Activated T-helper 1 cell treated with anti-CD3 and anti-CD28 coated beads, Interleukin-12 subunit alpha, Interleukin-12 subunit beta, Interleukin-2, Interleukin-4 antibody, amounts not matched to agents 30 ng/mL and 10 ng/mL and 1 ng/mL, durations not matched to agents 14 hours and 24 hours and 36 hours (primary cell): ENCODE results near the gene SNU13. TPM values are rescaled to one million over a fixed set of nuclear protein-coding genes. Genes with fewer than 3 reads are reported as not detected.
"Not testable (repeated sequence)": the region's sequence is repeated elsewhere in the genome, so short reads cannot be mapped to it uniquely, and the experiment has no call there.

ENCODE experiments used
- DNase-seq: peaks from one replicate; pipeline ENCODE4 v3.0.0; 2021; ENCODE audit warnings: low spot score
- H3K27ac Mint-ChIP-seq: one replicate; pipeline ENCODE4 v1.8.0; 2021; ENCODE audit warnings: mild to moderate bottlenecking, mixed read lengths
- H3K27me3 Mint-ChIP-seq: one replicate; pipeline ENCODE4 v1.8.0; 2022; ENCODE audit warnings: mild to moderate bottlenecking, moderate library complexity, mixed read lengths; ENCODE audit not compliant: insufficient read depth
- H3K36me3 Mint-ChIP-seq: one replicate; pipeline ENCODE4 v1.8.0; 2021; ENCODE audit warnings: low read depth, mixed read lengths
- H3K4me1 Mint-ChIP-seq: one replicate; pipeline ENCODE4 v1.8.0; 2021; ENCODE audit warnings: low read depth, mixed read lengths
- H3K4me3 Mint-ChIP-seq: one replicate; pipeline ENCODE4 v1.8.0; 2021; ENCODE audit warnings: mild to moderate bottlenecking, moderate library complexity, mixed read lengths
- H3K9me3 Mint-ChIP-seq: one replicate; pipeline ENCODE4 v1.8.0; 2021; ENCODE audit warnings: mixed read lengths
- intact Hi-C: fragments of 100-400 bp; cut with micrococcal nuclease; formaldehyde crosslinking; loops from one replicate; pipeline ENCODE4 v1.15.1; 2024
- total RNA-seq: library from RNA; stranded (reverse); gene quantifications from 2 replicates; pipeline ENCODE4 v1.2.3, GENCODE V29; 2022

Gene SNU13
- total RNA-seq, 1 donor from 2014 or later = 339 TPM

DNA sequence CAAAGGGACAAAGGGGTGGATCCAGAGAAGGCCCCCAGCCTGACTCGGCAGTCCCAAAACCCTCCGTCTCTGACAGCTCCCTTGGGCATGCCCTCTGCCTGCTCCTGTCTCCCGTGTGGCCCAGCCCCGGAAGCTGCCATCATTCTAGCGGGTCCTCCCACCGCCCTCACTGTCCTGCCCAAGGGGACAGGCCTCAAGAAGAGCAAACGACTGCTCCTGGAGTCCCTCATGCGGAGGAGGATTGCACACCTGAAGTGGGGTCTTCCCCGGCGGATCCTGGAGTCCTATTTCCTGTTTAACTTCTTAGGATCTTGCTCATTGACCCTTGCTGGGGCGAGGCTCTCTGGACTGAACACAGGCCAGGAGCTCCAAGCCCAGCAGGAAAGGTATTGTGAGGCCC lies 8.0 kb upstream of the SNU13 start:
- no peak overlapping the region for H3K4me3 Mint-ChIP-seq
- no peaks in the 10 kb centered on the region for H3K36me3 Mint-ChIP-seq
- intact Hi-C loops = loop anchor here (1.0 to 10.0 kb wide), 8 partner anchors 8 to 738 kb away; partner anchors contain the start of genes NDUFA6, NFAM1 and SNU13
- no peak for DNase-seq
- peaks cover 13% of the 10 kb centered on the region for H3K4me1 Mint-ChIP-seq
- peak overlapping the region; percentile 84 for H3K27ac Mint-ChIP-seq
- no peaks in the 10 kb centered on the region for H3K27me3 Mint-ChIP-seq
- H3K9me3 Mint-ChIP-seq = no peaks in the 10 kb centered on the region

DNA sequence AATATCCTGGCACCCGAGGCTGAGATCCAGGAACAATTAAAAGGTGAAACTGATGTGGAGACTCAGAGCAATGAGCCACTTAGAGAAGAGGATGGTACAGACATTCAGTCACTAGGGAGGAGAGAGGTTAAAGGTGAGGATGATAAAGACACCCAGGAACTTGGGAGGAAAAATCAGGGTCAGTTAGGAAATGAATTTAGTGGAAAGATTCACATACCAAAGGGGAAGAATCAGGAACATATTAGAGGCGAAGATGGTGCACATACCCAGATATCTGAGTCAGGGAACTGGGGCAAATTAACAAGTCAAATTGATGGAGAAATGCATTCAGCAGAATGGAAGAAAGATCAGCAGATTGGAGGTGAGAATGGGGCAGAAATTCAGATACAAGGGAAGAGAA lies 6.5 kb upstream of the SNU13 start:
- Mint-ChIP-seq H3K9me3 (no peaks in the 10 kb centered on the region), H3K36me3 (peaks cover 4% of the 10 kb centered on the region), H3K27ac (no peak overlapping the region), H3K4me1 (peaks cover 13% of the 10 kb centered on the region), H3K4me3 (no peak overlapping the region), H3K27me3 (no peaks in the 10 kb centered on the region)
- no peak for DNase-seq
- intact Hi-C loops = loop anchor here (5.0 to 10.0 kb wide), 2 partner anchors 397 to 740 kb away; partner anchors contain the start of genes NDUFA6 and NFAM1

DNA sequence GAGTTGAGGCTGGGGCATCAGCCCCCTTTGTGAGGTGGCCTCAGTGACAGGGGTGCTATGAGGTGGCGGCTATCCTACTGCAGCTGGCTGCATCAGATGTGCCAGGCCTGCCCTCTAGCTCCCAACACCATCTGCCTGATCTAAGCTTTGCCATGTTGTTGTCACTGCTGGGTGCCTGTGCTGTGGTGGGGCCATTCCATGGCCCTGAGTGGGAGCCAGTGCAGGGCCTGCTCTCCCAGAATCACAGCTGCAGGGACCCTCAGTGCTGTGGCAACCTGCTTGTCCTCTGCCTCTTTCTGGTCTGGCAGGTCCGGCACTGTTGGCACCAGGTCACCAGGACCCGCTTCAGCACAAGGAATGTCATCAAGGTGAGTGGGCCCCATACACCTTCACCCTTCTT lies 1.8 kb upstream of the SNU13 start:
- no peaks in the 10 kb centered on the region for H3K9me3 Mint-ChIP-seq
- peaks cover 16% of the 10 kb centered on the region for H3K36me3 Mint-ChIP-seq
- H3K4me1 Mint-ChIP-seq = peaks cover 12% of the 10 kb centered on the region
- H3K27me3 Mint-ChIP-seq = no peaks in the 10 kb centered on the region
- DNase-seq = no peak
- intact Hi-C loops = loop anchor here (10.0 kb wide), 1 partner anchor 744 kb away; the partner anchor contains the start of gene NFAM1
- peak overlapping the region; percentile 98 for H3K4me3 Mint-ChIP-seq
- H3K27ac Mint-ChIP-seq = peak overlapping the region; percentile 74

DNA sequence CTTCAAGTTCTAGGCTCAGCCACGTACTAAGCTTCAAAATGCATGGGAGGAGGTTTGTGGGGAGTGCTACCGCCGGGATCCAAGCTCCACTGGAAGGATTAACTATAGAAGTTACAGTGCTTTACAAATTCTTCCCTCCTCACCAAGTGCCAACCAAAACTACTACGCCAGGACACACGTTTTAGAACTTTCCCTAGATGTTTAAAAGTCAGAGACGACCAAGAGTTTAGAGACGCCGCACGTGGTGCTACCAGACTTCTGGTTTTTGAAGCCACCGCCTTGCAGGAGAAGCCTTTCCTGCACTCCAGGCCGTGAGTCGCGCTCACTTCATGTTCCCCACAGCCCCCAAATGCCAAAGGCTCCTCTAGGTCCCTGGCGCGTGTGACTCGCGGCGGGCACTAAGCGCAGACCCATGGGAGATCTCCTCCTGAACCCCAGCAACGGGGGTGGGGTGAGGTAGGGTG lies 734 bp downstream of the SNU13 start:
- H3K9me3 Mint-ChIP-seq = no peaks in the 10 kb centered on the region
- no peaks in the 10 kb centered on the region for H3K27me3 Mint-ChIP-seq
- peaks cover 19% of the 10 kb centered on the region for H3K36me3 Mint-ChIP-seq
- H3K4me1 Mint-ChIP-seq = peaks cover 17% of the 10 kb centered on the region
- no peak for DNase-seq
- intact Hi-C loops = loop anchor here (1.0 to 10.0 kb wide), 11 partner anchors 9 to 833 kb away; partner anchors contain the start of genes CCDC134, DESI1, NAGA and PHETA2
- peak overlapping the region; percentile 98 for H3K27ac Mint-ChIP-seq
- H3K4me3 Mint-ChIP-seq = peak overlapping the region; percentile 98

DNA sequence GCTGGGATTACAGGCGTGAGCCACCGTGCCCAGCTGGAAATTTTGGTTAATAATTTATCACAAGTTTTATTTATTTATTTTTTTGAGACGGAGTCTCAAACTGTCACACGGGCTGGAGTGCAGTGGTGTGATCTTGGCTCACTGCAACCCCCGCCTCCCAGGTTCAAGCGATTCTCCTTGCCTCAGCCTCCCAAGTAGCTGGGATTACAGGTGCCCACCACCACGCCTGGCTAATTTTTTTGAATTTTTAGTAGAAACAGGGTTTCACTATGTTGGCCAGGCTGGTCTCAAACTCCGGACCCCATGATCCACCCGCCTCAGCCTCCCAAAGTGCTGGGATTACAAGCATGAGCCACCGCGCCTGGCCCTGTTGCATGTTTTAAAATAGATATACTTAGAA lies 1.8 kb downstream of the SNU13 start:
- peak overlapping the region; percentile 36 for H3K27ac Mint-ChIP-seq
- DNase-seq, H3K27me3 Mint-ChIP-seq, H3K9me3 Mint-ChIP-seq: not testable (repeated sequence)
- peak overlapping the region; percentile 98 for H3K4me3 Mint-ChIP-seq
- peaks cover 22% of the 10 kb centered on the region for H3K4me1 Mint-ChIP-seq
- peaks cover 22% of the 10 kb centered on the region for H3K36me3 Mint-ChIP-seq
- intact Hi-C loops = loop anchor here (5.0 to 10.0 kb wide), 3 partner anchors 305 to 832 kb away; partner anchors contain the start of genes NAGA, PHETA2, SMDT1 and ST13

DNA sequence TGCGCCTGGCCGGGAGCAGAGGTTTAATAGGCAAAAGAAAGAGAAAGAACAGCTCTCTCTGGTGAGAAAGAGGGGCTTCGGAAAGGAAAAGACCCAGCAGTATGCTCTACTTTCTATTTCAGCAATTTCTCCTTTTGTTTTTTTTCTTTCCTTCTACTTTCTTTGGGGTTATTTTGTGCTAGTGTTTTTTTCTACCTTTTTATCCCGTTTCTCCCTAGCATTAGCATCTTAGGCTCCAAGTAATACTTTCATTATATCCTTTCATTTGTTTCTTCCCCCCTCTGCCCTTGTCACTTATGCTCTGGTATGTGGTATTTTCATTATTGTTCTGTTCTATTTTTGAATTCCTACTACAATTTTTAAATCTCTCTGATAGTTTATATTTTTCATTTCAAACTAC lies 4.5 kb downstream of the SNU13 start:
- DNase-seq = no peak
- H3K4me3 Mint-ChIP-seq = no peak overlapping the region
- H3K9me3 Mint-ChIP-seq = no peaks in the 10 kb centered on the region
- H3K27me3 Mint-ChIP-seq = no peaks in the 10 kb centered on the region
- peaks cover 24% of the 10 kb centered on the region for H3K36me3 Mint-ChIP-seq
- H3K27ac Mint-ChIP-seq = no peak overlapping the region
- intact Hi-C loops = loop anchor here (10.0 kb wide), 2 partner anchors 391 to 829 kb away; partner anchors contain the start of genes NAGA, PHETA2, SMDT1 and ST13
- H3K4me1 Mint-ChIP-seq = peaks cover 27% of the 10 kb centered on the region

DNA sequence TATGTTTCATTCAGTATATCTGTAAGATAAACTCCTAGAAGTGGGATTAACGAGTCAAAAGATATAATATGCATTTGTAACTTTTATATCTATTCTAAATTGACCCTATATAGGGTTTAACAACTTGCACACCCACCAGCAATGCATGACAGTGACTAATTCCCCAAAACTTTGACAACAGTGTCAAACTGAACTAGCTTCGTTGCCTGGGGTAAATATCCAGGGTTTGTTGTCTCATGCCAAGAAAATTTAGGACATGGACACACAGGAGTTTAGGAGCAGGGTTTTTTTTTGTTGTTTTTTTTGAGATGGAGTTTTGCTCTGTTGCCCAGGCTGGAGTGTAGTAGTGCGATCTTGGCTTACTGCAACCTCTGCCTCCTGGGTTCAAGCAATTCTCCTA lies 5.1 kb downstream of the SNU13 start:
- intact Hi-C loops = loop anchor here (10.0 kb wide), 2 partner anchors 391 to 829 kb away; partner anchors contain the start of genes NAGA, PHETA2, SMDT1 and ST13
- no peak for DNase-seq
- no peaks in the 10 kb centered on the region for H3K9me3 Mint-ChIP-seq
- H3K4me1 Mint-ChIP-seq = peaks cover 27% of the 10 kb centered on the region
- no peaks in the 10 kb centered on the region for H3K27me3 Mint-ChIP-seq
- H3K27ac Mint-ChIP-seq = peak overlapping the region; percentile 97
- H3K4me3 Mint-ChIP-seq = peak overlapping the region; percentile 100
- H3K36me3 Mint-ChIP-seq = peaks cover 23% of the 10 kb centered on the region

DNA sequence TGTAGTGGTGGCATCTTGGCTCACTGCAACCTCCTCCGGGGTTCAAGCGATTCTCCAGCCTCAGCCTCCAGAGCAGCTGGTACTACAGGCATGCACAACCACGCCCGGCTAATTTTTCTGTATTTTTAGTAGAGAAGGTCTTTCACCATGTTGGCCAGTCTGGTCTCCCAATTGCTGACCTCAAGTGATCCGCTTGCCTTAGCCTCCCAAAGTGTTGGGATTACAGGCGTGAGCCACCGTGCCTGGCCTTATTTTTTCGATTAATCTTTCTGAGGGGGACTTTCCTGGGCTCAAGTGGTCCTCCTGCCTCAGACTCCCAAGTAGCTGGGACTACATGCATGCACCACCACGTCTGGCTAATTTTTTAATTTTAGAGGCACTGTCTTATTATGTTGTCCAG lies 5.6 kb downstream of the SNU13 start:
- intact Hi-C loops = loop anchor here (10.0 kb wide), 2 partner anchors 392 to 828 kb away; partner anchors contain the start of genes NAGA, PHETA2, SMDT1 and ST13
- peak overlapping the region; percentile 100 for H3K4me3 Mint-ChIP-seq
- no peaks in the 10 kb centered on the region for H3K9me3 Mint-ChIP-seq
- peak overlapping the region; percentile 97 for H3K27ac Mint-ChIP-seq
- peaks cover 25% of the 10 kb centered on the region for H3K36me3 Mint-ChIP-seq
- no peaks in the 10 kb centered on the region for H3K27me3 Mint-ChIP-seq
- H3K4me1 Mint-ChIP-seq = peaks cover 26% of the 10 kb centered on the region
- DNase-seq = no peak

DNA sequence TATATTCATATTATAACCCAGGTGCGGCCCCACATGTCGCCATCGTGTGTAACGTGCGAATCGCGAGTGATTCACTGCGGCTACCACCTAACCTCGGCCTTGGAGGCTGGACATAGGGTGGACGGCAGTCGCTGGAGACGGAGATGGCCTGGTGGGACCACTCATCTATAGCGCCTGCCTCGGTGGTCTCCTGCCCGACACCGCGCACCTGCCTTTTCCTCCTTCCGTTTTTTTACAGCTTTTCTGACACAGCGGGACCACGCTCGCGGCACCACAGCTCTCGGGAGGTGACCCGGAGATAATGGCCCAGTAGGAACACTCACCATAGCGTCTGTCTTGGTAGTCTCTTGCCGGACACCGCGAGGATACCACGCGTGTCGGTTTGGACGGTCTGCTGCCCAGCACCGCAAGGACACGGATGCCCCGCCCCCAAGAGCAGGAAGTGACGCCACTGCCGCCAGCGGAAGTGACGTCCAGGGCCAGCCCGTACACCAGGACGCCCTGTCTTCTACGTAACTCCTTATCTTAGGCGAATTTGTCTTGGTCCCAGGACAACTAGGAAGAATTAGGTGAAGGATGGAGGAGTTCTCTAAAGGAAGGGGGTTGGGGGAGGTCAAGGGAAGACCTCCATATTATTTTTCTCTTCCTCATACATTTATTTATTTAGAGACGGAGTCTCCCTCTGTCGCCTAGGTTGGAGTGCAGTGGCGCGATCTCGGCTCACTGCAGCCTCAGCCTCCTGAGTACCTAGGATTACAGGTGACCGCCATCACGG lies 6.4 kb downstream of the SNU13 start:
- peak overlapping the region; percentile 100 for H3K4me3 Mint-ChIP-seq
- peaks cover 21% of the 10 kb centered on the region for H3K36me3 Mint-ChIP-seq
- intact Hi-C loops = loop anchor here (1.0 to 10.0 kb wide), 3 partner anchors 61 to 827 kb away; partner anchors contain the start of genes DESI1, NAGA, PHETA2 and SMDT1
- DNase-seq = peak; percentile 79
- no peaks in the 10 kb centered on the region for H3K27me3 Mint-ChIP-seq
- H3K4me1 Mint-ChIP-seq = peaks cover 18% of the 10 kb centered on the region
- H3K27ac Mint-ChIP-seq = peak overlapping the region; percentile 97
- no peaks in the 10 kb centered on the region for H3K9me3 Mint-ChIP-seq

DNA sequence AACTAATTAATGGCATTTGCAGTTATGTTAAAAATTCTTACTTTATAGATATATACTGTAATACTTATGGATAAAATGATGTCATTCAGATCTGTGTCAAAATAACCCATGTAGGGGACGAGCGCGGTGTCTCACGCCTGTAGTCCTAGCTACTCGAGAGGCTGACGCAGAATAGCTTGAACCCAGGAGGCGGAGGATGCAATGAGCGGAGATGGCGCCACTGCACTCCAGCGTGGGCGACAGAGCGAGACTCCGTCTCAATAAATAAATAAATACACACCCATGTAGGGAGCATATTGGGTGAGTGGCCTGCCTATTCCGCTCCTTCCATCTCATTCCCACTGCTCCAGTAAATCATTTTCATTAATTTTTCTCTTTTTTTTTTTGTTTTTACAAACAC lies 7.1 kb downstream of the SNU13 start:
- Mint-ChIP-seq H3K4me1 (peaks cover 15% of the 10 kb centered on the region), H3K27ac (peak overlapping the region; percentile 97), H3K4me3 (peak overlapping the region; percentile 100), H3K36me3 (peaks cover 22% of the 10 kb centered on the region), H3K9me3 (no peaks in the 10 kb centered on the region), H3K27me3 (no peaks in the 10 kb centered on the region)
- DNase-seq = no peak
- intact Hi-C loops = loop anchor here (1.0 to 10.0 kb wide), 3 partner anchors 60 to 827 kb away; partner anchors contain the start of genes DESI1, NAGA, PHETA2 and SMDT1

DNA sequence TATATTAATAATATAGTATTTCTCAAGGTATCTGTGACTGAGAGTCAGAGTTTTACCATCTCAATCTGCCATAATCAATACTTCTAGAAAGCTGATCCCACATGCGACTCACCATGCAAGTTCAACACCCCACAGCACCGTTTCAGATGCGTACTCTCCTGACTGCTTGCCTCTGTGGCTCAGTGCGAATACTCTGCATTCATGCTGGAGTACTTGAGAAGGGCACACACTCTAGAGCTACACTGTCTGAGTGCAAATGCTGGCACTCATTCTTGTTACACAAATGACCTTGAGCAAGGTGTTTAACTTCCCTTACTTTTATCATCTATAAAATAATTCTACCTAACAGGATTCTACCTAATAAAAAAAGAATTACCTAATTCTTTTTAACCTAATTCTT lies 12.5 kb downstream of the SNU13 start:
- intact Hi-C loops = no loop called here
- no peak overlapping the region for H3K27ac Mint-ChIP-seq
- DNase-seq = no peak
- H3K27me3 Mint-ChIP-seq = no peaks in the 10 kb centered on the region
- H3K4me1 Mint-ChIP-seq = peaks cover 4% of the 10 kb centered on the region
- H3K4me3 Mint-ChIP-seq = no peak overlapping the region
- peaks cover 34% of the 10 kb centered on the region for H3K36me3 Mint-ChIP-seq
- H3K9me3 Mint-ChIP-seq = no peaks in the 10 kb centered on the region

DNA sequence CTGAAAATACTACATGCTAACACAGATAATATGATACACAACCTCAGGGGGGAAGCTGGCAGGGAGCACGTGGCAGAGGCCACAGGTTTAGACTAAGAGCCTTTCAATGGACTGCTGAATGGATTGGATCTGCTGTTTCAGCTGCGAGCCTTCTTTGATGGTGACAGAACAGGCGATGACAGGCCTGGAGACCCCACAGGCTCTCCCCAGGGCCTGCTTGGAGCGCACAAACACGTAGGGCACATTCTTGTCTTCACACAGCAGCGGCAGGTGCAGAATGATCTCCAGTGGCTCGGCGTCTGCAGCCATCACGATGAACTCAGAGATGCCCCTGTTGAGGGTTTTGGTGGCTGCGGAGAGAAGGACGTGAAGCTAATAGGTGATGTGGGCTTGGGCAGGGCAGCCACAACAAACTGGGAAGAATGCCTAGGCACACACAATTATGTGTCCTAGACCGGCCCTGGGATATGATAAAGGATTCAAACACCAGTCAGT lies 13.8 kb downstream of the SNU13 start:
- no peak overlapping the region for H3K27ac Mint-ChIP-seq
- no peaks in the 10 kb centered on the region for H3K9me3 Mint-ChIP-seq
- peaks cover 29% of the 10 kb centered on the region for H3K36me3 Mint-ChIP-seq

More for the DNA sequence above, 13.8 kb downstream of the SNU13 start:
- Mint-ChIP-seq H3K27me3 (no peaks in the 10 kb centered on the region), H3K4me1 (no peaks in the 10 kb centered on the region), H3K4me3 (no peak overlapping the region)
- no peak for DNase-seq
- intact Hi-C loops = no loop called here
